ENCODE data around the gene JARID2. TPM values are rescaled to one million over a fixed set of nuclear protein-coding genes. Genes with fewer than 3 reads are reported as not detected.

JARID2 gene
- total RNA-seq, 2 experiments from 2014 or later: 25.4 to 25.5 TPM

DNA sequence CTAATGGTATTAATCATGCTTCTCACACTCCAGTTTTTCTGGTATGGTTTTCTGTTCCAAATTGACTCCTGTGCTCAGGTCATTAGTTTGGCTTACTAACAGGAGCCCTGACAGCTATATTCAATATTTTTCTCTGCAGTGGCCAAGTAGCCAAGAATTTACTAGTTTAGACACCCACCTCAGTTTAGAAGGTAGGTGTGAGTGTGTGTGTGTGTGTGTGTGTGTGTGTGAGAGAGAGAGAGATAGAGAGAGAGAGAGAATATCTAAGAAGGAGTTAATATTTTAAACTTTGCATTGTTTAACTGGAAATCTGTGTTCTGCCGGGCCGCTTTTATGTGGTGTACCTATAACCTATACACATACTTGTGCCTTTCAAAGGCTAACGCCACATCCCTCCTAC lies 18.5 kb downstream of the JARID2 start:
- peak overlapping the region; percentile 39 for H3K4me3 Mint-ChIP-seq
- intact Hi-C loops (cut with micrococcal nuclease): no loop called here
- peak overlapping the region; percentile 75 for H3K27ac Mint-ChIP-seq
- peaks cover 86% of the 10 kb centered on the region for H3K4me1 Mint-ChIP-seq (ENCODE audit: low read depth)
- DNase-seq (no peak), ATAC-seq (no peak)
- TF ChIP-seq, protein P1, sequence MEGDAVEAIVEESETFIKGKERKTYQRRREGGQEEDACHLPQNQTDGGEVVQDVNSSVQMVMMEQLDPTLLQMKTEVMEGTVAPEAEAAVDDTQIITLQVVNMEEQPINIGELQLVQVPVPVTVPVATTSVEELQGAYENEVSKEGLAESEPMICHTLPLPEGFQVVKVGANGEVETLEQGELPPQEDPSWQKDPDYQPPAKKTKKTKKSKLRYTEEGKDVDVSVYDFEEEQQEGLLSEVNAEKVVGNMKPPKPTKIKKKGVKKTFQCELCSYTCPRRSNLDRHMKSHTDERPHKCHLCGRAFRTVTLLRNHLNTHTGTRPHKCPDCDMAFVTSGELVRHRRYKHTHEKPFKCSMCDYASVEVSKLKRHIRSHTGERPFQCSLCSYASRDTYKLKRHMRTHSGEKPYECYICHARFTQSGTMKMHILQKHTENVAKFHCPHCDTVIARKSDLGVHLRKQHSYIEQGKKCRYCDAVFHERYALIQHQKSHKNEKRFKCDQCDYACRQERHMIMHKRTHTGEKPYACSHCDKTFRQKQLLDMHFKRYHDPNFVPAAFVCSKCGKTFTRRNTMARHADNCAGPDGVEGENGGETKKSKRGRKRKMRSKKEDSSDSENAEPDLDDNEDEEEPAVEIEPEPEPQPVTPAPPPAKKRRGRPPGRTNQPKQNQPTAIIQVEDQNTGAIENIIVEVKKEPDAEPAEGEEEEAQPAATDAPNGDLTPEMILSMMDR (IDR thresholded peaks at IDR 0.05): no peak
- ChIA-PET CTCF (interaction anchor here (1.4 kb wide), 1 partner anchor 126 kb away, joined by 5 read pairs; no protein-coding TSS in a partner anchor), POLR2A (interaction anchor here (0.5 to 0.9 kb wide), 2 partner anchors 15 to 131 kb away, joined by 3 to 4 read pairs; no protein-coding TSS in a partner anchor)
- H3K27me3 Mint-ChIP-seq: no peaks in the 10 kb centered on the region
- no peaks in the 10 kb centered on the region for H3K9me3 Mint-ChIP-seq
- H3K36me3 Mint-ChIP-seq (ENCODE audit: low read depth): peaks cover 22% of the 10 kb centered on the region

GRCh38 chr6:15264902-15265761 lies 19.3 kb downstream of the JARID2 start:
- CTCF ChIA-PET: interaction anchor here (1.4 to 1.6 kb wide), 2 partner anchors 16 to 125 kb away, joined by 4 to 5 read pairs; no protein-coding TSS in a partner anchor
- peaks cover 84% of the 10 kb centered on the region for H3K4me1 Mint-ChIP-seq (ENCODE audit: low read depth)
- H3K27me3 Mint-ChIP-seq: no peaks in the 10 kb centered on the region
- no peak overlapping the region for H3K4me3 Mint-ChIP-seq
- H3K9me3 Mint-ChIP-seq: no peaks in the 10 kb centered on the region
- intact Hi-C loops (cut with micrococcal nuclease): no loop called here
- POLR2A ChIA-PET: interaction anchor here (0.5 to 1.1 kb wide), 4 partner anchors 10 to 139 kb away, joined by 3 to 6 read pairs (median 4); no protein-coding TSS in a partner anchor
- DNase-seq (no peak), ATAC-seq (peak; percentile 20)
- H3K36me3 Mint-ChIP-seq (ENCODE audit: low read depth): peaks cover 25% of the 10 kb centered on the region
- H3K27ac Mint-ChIP-seq: peak overlapping the region; percentile 55
- TF ChIP-seq, protein P1 (IDR thresholded peaks at IDR 0.05): no peak

DNA sequence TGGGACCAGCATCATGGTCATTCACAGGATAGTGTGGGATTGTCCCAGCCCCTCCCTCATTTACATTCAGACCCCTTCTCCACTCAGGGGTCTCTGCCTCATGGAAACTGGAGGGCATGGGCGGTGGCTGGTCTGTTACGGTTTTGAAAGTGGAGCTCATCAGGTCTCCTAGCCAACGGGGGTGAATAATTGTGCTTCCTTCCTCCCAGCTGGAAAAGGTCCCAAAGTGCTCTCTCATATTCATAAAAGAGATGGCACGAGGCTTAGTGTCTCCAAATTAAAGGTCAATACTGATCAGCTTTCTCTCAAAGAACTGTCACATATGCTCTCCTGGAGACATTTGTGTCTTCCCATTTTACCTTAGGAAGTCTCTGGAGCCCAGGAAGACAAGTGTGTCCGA lies 19.9 kb downstream of the JARID2 start:
- POLR2A ChIA-PET: interaction anchor here (0.9 to 1.1 kb wide), 3 partner anchors 10 to 139 kb away, joined by 4 to 6 read pairs (median 5); no protein-coding TSS in a partner anchor
- H3K27ac Mint-ChIP-seq: no peak overlapping the region

GRCh38 chr6:15266423-15266996 lies 20.6 kb downstream of the JARID2 start:
- no peaks in the 10 kb centered on the region for H3K9me3 Mint-ChIP-seq
- no peaks in the 10 kb centered on the region for H3K27me3 Mint-ChIP-seq
- POLR2A ChIA-PET: interaction anchor here (0.9 to 2.7 kb wide), 4 partner anchors 11 to 138 kb away, joined by 4 to 9 read pairs (median 6); no protein-coding TSS in a partner anchor
- ATAC-seq: no peak
- H3K36me3 Mint-ChIP-seq (ENCODE audit: low read depth): peaks cover 27% of the 10 kb centered on the region
- peaks cover 84% of the 10 kb centered on the region for H3K4me1 Mint-ChIP-seq (ENCODE audit: low read depth)
- CTCF ChIA-PET: interaction anchor here (0.8 to 1.6 kb wide), 5 partner anchors 12 to 60 kb away, joined by 3 to 4 read pairs (median 4); no protein-coding TSS in a partner anchor
- H3K4me3 Mint-ChIP-seq: peak overlapping the region; percentile 22
- peak; percentile 37 for DNase-seq
- peak overlapping the region; percentile 67 for H3K27ac Mint-ChIP-seq
- TF ChIP-seq, protein P1 (IDR thresholded peaks at IDR 0.05): no peak
- intact Hi-C loops (cut with micrococcal nuclease): no loop called here

More for the DNA sequence above, 19.9 kb downstream of the JARID2 start:
- Mint-ChIP-seq H3K27me3 (no peaks in the 10 kb centered on the region), H3K9me3 (no peaks in the 10 kb centered on the region), H3K4me1 (ENCODE audit: low read depth) (peaks cover 81% of the 10 kb centered on the region), H3K4me3 (peak overlapping the region; percentile 22), H3K36me3 (ENCODE audit: low read depth) (peaks cover 23% of the 10 kb centered on the region)
- no peak for ATAC-seq
- intact Hi-C loops (cut with micrococcal nuclease): no loop called here
- CTCF ChIA-PET: interaction anchor here (1.0 to 1.6 kb wide), 3 partner anchors 12 to 57 kb away, joined by 3 to 4 read pairs (median 4); no protein-coding TSS in a partner anchor
- DNase-seq: no peak
- TF ChIP-seq, protein P1 (IDR thresholded peaks at IDR 0.05): no peak
